ENCODE data around the gene RNF135. TPM values are rescaled to one million over a fixed set of nuclear protein-coding genes. Genes with fewer than 3 reads are reported as not detected.

RNF135 gene
- total RNA-seq, 1 experiment from 2014 or later = 11.2 TPM

DNA sequence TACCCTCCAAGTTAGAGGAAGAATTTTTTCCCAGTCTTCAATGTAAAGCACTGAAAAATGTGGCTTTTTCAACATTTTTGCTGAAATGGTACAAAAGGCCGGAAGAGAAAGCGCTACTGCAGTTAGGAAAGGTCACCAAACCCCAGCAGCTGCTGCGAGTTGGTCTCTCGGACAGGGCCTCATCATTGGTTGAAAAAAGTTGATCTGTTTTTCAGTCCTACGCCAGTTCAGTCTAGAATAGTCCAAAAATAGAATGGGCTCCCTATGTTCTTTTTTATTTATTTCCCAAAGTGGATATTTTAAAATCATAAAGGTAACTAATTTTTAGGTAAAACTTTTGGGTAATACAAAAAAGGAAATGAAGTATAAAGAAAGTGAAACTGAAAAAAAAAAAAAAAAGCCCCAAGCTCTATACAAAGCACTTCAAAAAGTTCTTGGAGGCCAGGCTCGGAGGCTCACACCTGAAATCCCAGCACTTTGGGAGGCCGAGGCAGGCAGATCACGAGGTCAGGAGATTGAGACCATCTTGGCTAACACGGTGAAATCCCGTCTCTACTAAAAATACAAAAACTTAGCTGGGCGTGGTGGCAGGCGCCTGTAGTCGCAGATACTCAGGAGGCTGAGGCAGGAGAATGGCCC, 31.7 kb upstream of the RNF135 start:
- intact Hi-C loops (cut with micrococcal nuclease) = no loop called here
- no peaks in the 10 kb centered on the region for H3K4me1 ChIP-seq (ENCODE audit: control insufficient read depth in 1 of 2, insufficient read depth in 2 of 2, low read length in 2 of 2)
- BruUV-seq (replicated peaks) = no TSS peak

More for the DNA sequence above, 31.7 kb upstream of the RNF135 start:
- H3K9me2 ChIP-seq (ENCODE audit: insufficient read depth) = no peaks in the 10 kb centered on the region
- DNase-seq (ENCODE audit: low read depth, low spot score) (no peak), ATAC-seq (no peak)
- no peaks in the 10 kb centered on the region for H3K27me3 ChIP-seq (ENCODE audit: insufficient read depth, low read length)
- no peak overlapping the region for H3K4me2 ChIP-seq (ENCODE audit: low read length)
- no peak for TF ChIP-seq ELF1 (IDR thresholded peaks at IDR 0.05; ENCODE audit: borderline replicate concordance, low read depth)
- TF ChIP-seq CBX3 (IDR thresholded peaks at IDR 0.05; ENCODE audit: low read depth) = no peak
- TF ChIP-seq, protein P1, sequence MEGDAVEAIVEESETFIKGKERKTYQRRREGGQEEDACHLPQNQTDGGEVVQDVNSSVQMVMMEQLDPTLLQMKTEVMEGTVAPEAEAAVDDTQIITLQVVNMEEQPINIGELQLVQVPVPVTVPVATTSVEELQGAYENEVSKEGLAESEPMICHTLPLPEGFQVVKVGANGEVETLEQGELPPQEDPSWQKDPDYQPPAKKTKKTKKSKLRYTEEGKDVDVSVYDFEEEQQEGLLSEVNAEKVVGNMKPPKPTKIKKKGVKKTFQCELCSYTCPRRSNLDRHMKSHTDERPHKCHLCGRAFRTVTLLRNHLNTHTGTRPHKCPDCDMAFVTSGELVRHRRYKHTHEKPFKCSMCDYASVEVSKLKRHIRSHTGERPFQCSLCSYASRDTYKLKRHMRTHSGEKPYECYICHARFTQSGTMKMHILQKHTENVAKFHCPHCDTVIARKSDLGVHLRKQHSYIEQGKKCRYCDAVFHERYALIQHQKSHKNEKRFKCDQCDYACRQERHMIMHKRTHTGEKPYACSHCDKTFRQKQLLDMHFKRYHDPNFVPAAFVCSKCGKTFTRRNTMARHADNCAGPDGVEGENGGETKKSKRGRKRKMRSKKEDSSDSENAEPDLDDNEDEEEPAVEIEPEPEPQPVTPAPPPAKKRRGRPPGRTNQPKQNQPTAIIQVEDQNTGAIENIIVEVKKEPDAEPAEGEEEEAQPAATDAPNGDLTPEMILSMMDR (IDR thresholded peaks at IDR 0.05 in 2 of 3, conservative IDR thresholded peaks at IDR 0.05 in 1 of 3; ENCODE audit: borderline replicate concordance in 1 of 3, insufficient read depth in 1 of 3, low read depth in 2 of 3, low read length in 2 of 3) = no peak
- TF ChIP-seq, protein P2, sequence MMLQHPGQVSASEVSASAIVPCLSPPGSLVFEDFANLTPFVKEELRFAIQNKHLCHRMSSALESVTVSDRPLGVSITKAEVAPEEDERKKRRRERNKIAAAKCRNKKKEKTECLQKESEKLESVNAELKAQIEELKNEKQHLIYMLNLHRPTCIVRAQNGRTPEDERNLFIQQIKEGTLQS (IDR thresholded peaks at IDR 0.05) = no peak
- no peak for TF ChIP-seq SRF (IDR thresholded peaks at IDR 0.05; ENCODE audit: low read depth)
- TF ChIP-seq, protein P3, sequence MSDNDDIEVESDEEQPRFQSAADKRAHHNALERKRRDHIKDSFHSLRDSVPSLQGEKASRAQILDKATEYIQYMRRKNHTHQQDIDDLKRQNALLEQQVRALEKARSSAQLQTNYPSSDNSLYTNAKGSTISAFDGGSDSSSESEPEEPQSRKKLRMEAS (IDR thresholded peaks at IDR 0.05) = no peak
- no peak for TF ChIP-seq ZFX (IDR thresholded peaks at IDR 0.05)
- TF ChIP-seq EZH2phosphoT487 (IDR thresholded peaks at IDR 0.05; ENCODE audit: borderline replicate concordance) = no peak
- TF ChIP-seq FOSL1 (IDR thresholded peaks at IDR 0.05; ENCODE audit: low read depth) = no peak
- no peak for TF ChIP-seq CEBPB (IDR thresholded peaks at IDR 0.05; ENCODE audit: low read depth)
- no peak for TF ChIP-seq EZH2 (IDR thresholded peaks at IDR 0.05)
- H4K20me1 ChIP-seq (ENCODE audit: insufficient read depth) = no peaks in the 10 kb centered on the region
- no peak overlapping the region for H3K9ac ChIP-seq (ENCODE audit: low read length)
- POLR2A ChIA-PET = interaction anchor here (0.6 kb wide), 1 partner anchor 25 kb away, joined by 3 read pairs; no protein-coding TSS in a partner anchor
- RAD21 ChIA-PET (ENCODE audit: low non-redundant PET in 1 of 2, low total read pairs in 2 of 2, uncharacterized antibody in 2 of 2, unreplicated experiment in 2 of 2) = no interaction called here
- peaks cover 3 to 8% of the 10 kb centered on the region in 2 experiments; a peak in 2 of 4 replicates for H3K36me3 ChIP-seq (ENCODE audit: control insufficient read depth in 1 of 2, insufficient read depth in 2 of 2, low read length in 2 of 2)
- H3K79me2 ChIP-seq (ENCODE audit: insufficient read depth, low read length) = no peaks in the 10 kb centered on the region
- H3K4me3 ChIP-seq (replicated peaks in 1 of 2; ENCODE audit: low read depth in 1 of 2, low read length in 2 of 2) = no peak overlapping the region
- CTCF ChIA-PET = no interaction called here
- no peak overlapping the region for H3K27ac ChIP-seq (ENCODE audit: low read depth, low read length)
- H2AFZ ChIP-seq (ENCODE audit: low read depth, low read length, poor library complexity, severe bottlenecking) = no peak overlapping the region
- H3K9me3 ChIP-seq (ENCODE audit: control insufficient read depth in 1 of 2, insufficient read depth in 1 of 2, low read depth in 1 of 2, low read length in 2 of 2) = no peaks in the 10 kb centered on the region

Measured in HCT116 (cell line).